Measurements from ENCODE around the gene ADAMTS7. TPM values are rescaled to one million over a fixed set of nuclear protein-coding genes. Genes with fewer than 3 reads are reported as not detected.

Gene ADAMTS7
- total and polyA plus RNA-seq, 2 of the 4 experiments (the other 2 are of a cell fraction), result 1.4 to 12.6 TPM

GRCh38 chr15:78767331-78767951 lies 43.8 kb downstream of the ADAMTS7 start:
- ChIA-PET POLR2A (ENCODE audit: unreplicated experiment) (no interaction called here), CTCF (no interaction called here)
- H3K56ac ChIP-seq (ENCODE audit: extremely low read depth, insufficient read depth, low read length), result no peak overlapping the region
- no peak overlapping the region for H4K8ac ChIP-seq (ENCODE audit: low read depth in 2 of 2, low read length in 2 of 2)
- H3K4ac ChIP-seq (ENCODE audit: low read depth, low read length), result no peak overlapping the region
- H3K4me3 ChIP-seq (ENCODE audit: insufficient read depth, low read depth, low read length), result no peak overlapping the region
- H4K91ac ChIP-seq (ENCODE audit: insufficient read depth, low read depth, low read length), result no peak overlapping the region
- no TSS peak for BruUV-seq (replicated peaks)
- H2BK20ac ChIP-seq (ENCODE audit: low read depth, low read length), result no peak overlapping the region
- TF ChIP-seq FOS (IDR thresholded peaks at IDR 0.05; ENCODE audit: low read depth, low read length) (no peak), CEBPB (IDR thresholded peaks at IDR 0.05; ENCODE audit: low read depth, low read length) (no peak), CHD1 (IDR thresholded peaks at IDR 0.05; ENCODE audit: low read depth, low read length) (no peak), ELK1 (IDR thresholded peaks at IDR 0.05; ENCODE audit: borderline replicate concordance, low read depth, low read length) (no peak), SMC3 (IDR thresholded peaks at IDR 0.05; ENCODE audit: low read depth, low read length) (no peak), RFX5 (IDR thresholded peaks at IDR 0.05; ENCODE audit: low read depth, low read length) (no peak), POLR2A (IDR thresholded peaks at IDR 0.05; ENCODE audit: low read depth, low read length) (no peak), MAZ (IDR thresholded peaks at IDR 0.05; ENCODE audit: borderline replicate concordance, low read depth, low read length) (no peak), NFE2L2 (IDR thresholded peaks at IDR 0.05; ENCODE audit: low read depth, low read length) (no peak), RAD21 (IDR thresholded peaks at IDR 0.05; ENCODE audit: low read length) (no peak), BHLHE40 (IDR thresholded peaks at IDR 0.05; ENCODE audit: low read depth, low read length) (no peak), USF2 (IDR thresholded peaks at IDR 0.05; ENCODE audit: low read depth, low read length) (no peak), MAFK (IDR thresholded peaks at IDR 0.05; ENCODE audit: low read depth, low read length) (no peak), MXI1 (IDR thresholded peaks at IDR 0.05; ENCODE audit: borderline replicate concordance, low read depth, low read length) (no peak), RCOR1 (IDR thresholded peaks at IDR 0.05; ENCODE audit: insufficient replicate concordance, low read length) (no peak), CTCF (conservative IDR thresholded peaks at IDR 0.05; ENCODE audit: low read depth, low read length) (no peak)
- no peaks in the 10 kb centered on the region for H3K9me1 ChIP-seq (ENCODE audit: insufficient read depth, low read length)
- no peaks in the 10 kb centered on the region for H3K9me3 ChIP-seq (ENCODE audit: control insufficient read depth, insufficient read depth, low read length)
- H3K23ac ChIP-seq (ENCODE audit: low read depth, low read length), result no peak overlapping the region
- H3K4me1 ChIP-seq (ENCODE audit: control insufficient read depth, insufficient read depth, low read length), result no peaks in the 10 kb centered on the region
- no peak overlapping the region for H2AK5ac ChIP-seq (ENCODE audit: low read depth, low read length)
- no peak overlapping the region for H2AFZ ChIP-seq (replicated peaks; ENCODE audit: low read length, poor library complexity)
- H4K5ac ChIP-seq (ENCODE audit: low read depth, low read length), result no peak overlapping the region
- no peak overlapping the region for H3K4me2 ChIP-seq (ENCODE audit: low read depth, low read length)
- H2BK15ac ChIP-seq (ENCODE audit: low read depth, low read length), result no peak overlapping the region
- in situ Hi-C loops (cut with MboI; ENCODE audit: low sequenced_read_pairs) (no loop called here), dilution Hi-C loops (cut with HindIII; ENCODE audit: low sequenced_read_pairs, unreplicated experiment) (no loop called here), intact Hi-C loops (cut with micrococcal nuclease) (no loop called here)
- no peak overlapping the region for H3K9ac ChIP-seq (ENCODE audit: low read depth, low read length)
- no peak overlapping the region for H3K27ac ChIP-seq (ENCODE audit: insufficient read depth, low read length)
- no peak overlapping the region for H2AK9ac ChIP-seq (replicated peaks; ENCODE audit: low read depth, low read length, poor library complexity)
- no peak overlapping the region for H2BK120ac ChIP-seq (ENCODE audit: low read depth, low read length)
- no peak overlapping the region for H3K18ac ChIP-seq (ENCODE audit: low read depth, low read length)
- H3K36me3 ChIP-seq (ENCODE audit: control insufficient read depth, insufficient read depth, low read length), result peaks cover 9% of the 10 kb centered on the region; the same call in 1 of the 2 replicates
- no peaks in the 10 kb centered on the region for H4K20me1 ChIP-seq (ENCODE audit: insufficient read depth, low read length)
- no peaks in the 10 kb centered on the region for H3K27me3 ChIP-seq (ENCODE audit: control insufficient read depth, insufficient read depth, low read length)
- ATAC-seq (ENCODE audit: low read depth) (no peak), DNase-seq (no peak)
- no peak overlapping the region for H3K14ac ChIP-seq (replicated peaks; ENCODE audit: low read depth, low read length)
- no peaks in the 10 kb centered on the region for H3K79me1 ChIP-seq (ENCODE audit: low read depth in 1 of 2, low read length in 2 of 2)
- H2BK5ac ChIP-seq (ENCODE audit: low read depth, low read length, poor library complexity, severe bottlenecking), result no peak overlapping the region
- WGBS, 2 experiments (ENCODE audit: extremely low coverage in 2 of 2, insufficient read length in 1 of 2), result 81% methylated on average over 4 of the region's 16 CpGs; no CpG with 5 or more reads in 1 of the 2 experiments

Data from IMR-90 (cell line).